Mucosa of rectum (tissue), 2 donors: Measurements from ENCODE around the gene RPS6KA5.

Source experiments
- H3K27ac ChIP-seq, 2 donors: one replicate each; pipeline ENCODE4 v1.7.0; 2013; ENCODE audit warnings: inconsistent platforms in 2 of 2, low read depth in 2 of 2, low read length in 2 of 2
- H3K27me3 ChIP-seq, 2 donors: one replicate each; pipeline ENCODE4 v1.7.0; 2013; ENCODE audit warnings: low read length in 2 of 2; ENCODE audit not compliant: control insufficient read depth in 2 of 2, insufficient read depth in 2 of 2
- H3K36me3 ChIP-seq, 2 donors: one replicate each; pipeline ENCODE4 v1.7.0; 2013; ENCODE audit warnings: low read length in 2 of 2; ENCODE audit not compliant: control insufficient read depth in 2 of 2, insufficient read depth in 2 of 2
- H3K4me1 ChIP-seq, 2 donors: one replicate each; pipeline ENCODE4 v1.7.0; 2013; ENCODE audit warnings: low read length in 2 of 2, mild to moderate bottlenecking in 1 of 2; ENCODE audit not compliant: control insufficient read depth in 2 of 2, insufficient read depth in 2 of 2
- H3K4me3 ChIP-seq, 2 donors: one replicate each; pipeline ENCODE4 v1.7.0; 2013; ENCODE audit warnings: low read length in 2 of 2
- H3K9ac ChIP-seq, 2 donors: one replicate each; pipeline ENCODE4 v1.7.0; 2013; ENCODE audit warnings: low read length in 2 of 2, low read depth in 1 of 2, mild to moderate bottlenecking in 1 of 2
- H3K9me3 ChIP-seq, 2 donors: one replicate each; pipeline ENCODE4 v1.7.0; 2013; ENCODE audit warnings: low read length in 2 of 2; ENCODE audit not compliant: control insufficient read depth in 2 of 2
- donor health status: healthy.
- donor health status: Normal muscosa, but diverticular disease.

The RPS6KA5 gene

DNA sequence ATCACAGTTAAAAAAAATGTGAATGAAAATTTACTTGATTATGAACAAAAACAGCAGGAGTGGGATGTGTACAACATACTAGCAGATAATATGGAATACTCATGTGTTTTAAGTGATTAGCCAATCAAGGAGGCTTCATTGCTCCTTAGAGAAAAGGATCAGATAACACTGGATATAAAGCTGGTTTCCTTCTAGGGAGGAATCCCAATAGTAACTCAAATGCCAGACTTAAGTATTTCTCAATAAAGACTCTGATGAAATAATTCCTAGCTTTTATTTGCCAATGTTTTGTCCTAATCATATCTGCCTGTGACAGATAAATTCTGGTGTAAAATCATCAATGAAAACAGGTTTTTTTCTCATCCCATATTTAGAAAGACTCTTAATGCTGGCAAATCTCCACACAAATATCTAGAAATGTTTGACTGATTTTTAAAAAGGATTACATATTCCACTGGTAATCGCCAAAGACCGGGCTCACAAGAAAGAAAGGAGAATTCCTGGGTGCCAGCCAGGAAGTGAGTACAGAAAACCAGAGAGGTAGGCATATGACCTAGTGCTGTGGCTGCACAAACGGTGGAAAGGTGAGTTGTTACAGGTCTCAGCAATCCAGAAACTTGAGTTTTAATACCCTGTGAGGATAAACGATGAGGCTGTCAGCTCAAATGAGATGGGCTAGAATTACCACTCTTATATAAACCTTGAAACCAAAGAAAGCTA lies 135.7 kb downstream of the RPS6KA5 start:
- Histone ChIP-seq H3K27ac (no peak overlapping the region), H3K9me3 (no peaks in the 10 kb centered on the region), H3K4me3 (no peak overlapping the region), H3K4me1 (no peaks in the 10 kb centered on the region), H3K27me3 (no peaks in the 10 kb centered on the region), H3K36me3 (peaks cover 0 to 3% of the 10 kb centered on the region in 2 donors), H3K9ac (no peak overlapping the region)

GRCh38 chr14:90922141-90922540 lies 138.3 kb downstream of the RPS6KA5 start:
- H3K4me3 ChIP-seq: no peak overlapping the region
- no peaks in the 10 kb centered on the region for H3K9me3 ChIP-seq
- peaks cover 4 to 6% of the 10 kb centered on the region in 2 donors for H3K36me3 ChIP-seq
- no peaks in the 10 kb centered on the region for H3K27me3 ChIP-seq
- no peak overlapping the region for H3K27ac ChIP-seq
- H3K4me1 ChIP-seq: no peaks in the 10 kb centered on the region
- H3K9ac ChIP-seq: no peak overlapping the region

DNA sequence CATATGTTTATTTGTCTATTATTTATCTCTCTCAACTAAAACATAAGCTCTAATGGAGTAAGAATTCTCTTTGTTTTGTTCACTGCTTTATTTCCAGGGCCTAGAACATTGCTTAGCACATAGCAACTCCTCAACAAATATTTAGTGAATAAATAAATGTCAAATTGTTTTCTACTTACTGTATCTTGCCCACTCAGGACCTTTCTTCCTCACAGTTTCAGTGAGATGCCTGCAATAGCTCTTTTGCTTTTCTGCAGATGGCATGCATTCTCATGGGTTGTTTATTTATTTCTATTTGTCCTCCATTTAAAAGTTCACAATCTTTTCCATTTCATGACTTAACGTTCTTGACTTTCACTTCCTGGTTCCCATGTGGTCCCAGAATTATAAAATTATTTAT lies 149.3 kb downstream of the RPS6KA5 start:
- Histone ChIP-seq H3K9ac (no peak overlapping the region), H3K27me3 (no peaks in the 10 kb centered on the region), H3K27ac (no peak overlapping the region), H3K9me3 (no peaks in the 10 kb centered on the region), H3K4me1 (peaks cover 0 to 3% of the 10 kb centered on the region in 2 donors), H3K4me3 (no peak overlapping the region), H3K36me3 (no peaks in the 10 kb centered on the region)

GRCh38 chr14:90907178-90907577 lies 153.3 kb downstream of the RPS6KA5 start:
- H3K9me3 ChIP-seq: no peaks in the 10 kb centered on the region
- no peak overlapping the region for H3K9ac ChIP-seq
- H3K27ac ChIP-seq: no peak overlapping the region
- no peaks in the 10 kb centered on the region for H3K27me3 ChIP-seq
- peaks cover 0 to 3% of the 10 kb centered on the region in 2 donors for H3K4me1 ChIP-seq
- no peak overlapping the region for H3K4me3 ChIP-seq
- H3K36me3 ChIP-seq: peaks cover 0 to 5% of the 10 kb centered on the region in 2 donors

GRCh38 chr14:90905531-90905930 lies 154.9 kb downstream of the RPS6KA5 start:
- no peaks in the 10 kb centered on the region for H3K4me1 ChIP-seq
- H3K9ac ChIP-seq: no peak overlapping the region
- no peak overlapping the region for H3K27ac ChIP-seq
- H3K4me3 ChIP-seq: no peak overlapping the region
- no peaks in the 10 kb centered on the region for H3K9me3 ChIP-seq
- peaks cover 0 to 5% of the 10 kb centered on the region in 2 donors for H3K36me3 ChIP-seq
- H3K27me3 ChIP-seq: no peaks in the 10 kb centered on the region

DNA sequence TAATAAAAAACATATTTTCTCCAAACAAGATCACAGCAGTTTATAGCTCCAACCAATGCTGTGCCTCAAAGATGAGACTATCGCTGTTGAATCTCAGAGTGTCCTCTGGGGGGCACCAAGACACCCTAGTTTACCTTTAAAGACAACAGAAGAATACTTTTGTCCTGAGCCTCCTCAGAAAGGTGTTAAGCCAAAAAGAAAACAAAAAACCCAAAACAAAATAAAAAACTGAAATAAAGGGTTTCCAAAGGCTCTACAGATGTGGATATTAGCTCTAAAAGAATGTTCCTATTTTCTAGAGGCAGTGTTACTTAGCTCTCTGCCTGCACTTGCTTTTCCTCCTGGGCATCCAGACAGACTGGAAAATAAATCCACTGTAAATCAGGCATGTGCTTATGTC lies 157.3 kb downstream of the RPS6KA5 start:
- Histone ChIP-seq H3K9me3 (no peaks in the 10 kb centered on the region), H3K4me3 (no peak overlapping the region), H3K4me1 (no peaks in the 10 kb centered on the region), H3K27ac (no peak overlapping the region), H3K27me3 (no peaks in the 10 kb centered on the region), H3K9ac (no peak overlapping the region), H3K36me3 (peaks cover 13 to 19% of the 10 kb centered on the region in 2 donors)

DNA sequence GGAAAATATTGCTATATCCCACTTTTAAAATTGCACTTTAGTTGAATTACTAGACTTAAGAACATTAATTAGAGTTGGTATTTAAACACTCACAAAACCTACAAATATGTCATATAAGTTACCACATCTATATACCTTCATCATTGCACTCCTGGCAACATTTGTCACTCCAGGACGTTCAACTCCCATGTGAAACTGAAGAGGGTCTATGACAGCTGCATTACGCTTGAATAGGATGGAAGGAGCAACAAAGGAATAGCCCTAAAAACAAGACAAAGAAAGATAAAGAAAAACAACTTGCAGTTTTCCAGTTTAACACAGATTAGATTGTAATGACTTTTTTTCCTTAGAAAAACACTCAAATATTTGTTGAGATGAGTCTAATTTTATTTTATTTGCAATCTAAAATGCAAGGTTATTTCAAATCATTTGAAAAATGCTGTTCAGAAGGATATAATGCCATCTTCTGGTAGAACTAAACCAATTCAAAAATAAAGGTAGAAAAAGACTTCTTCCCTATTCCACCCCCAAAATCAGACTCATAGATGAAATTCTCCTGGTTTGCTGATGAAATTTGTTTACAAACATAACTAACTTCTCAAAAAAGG lies 159.9 kb downstream of the RPS6KA5 start:
- H3K4me1 ChIP-seq: no peaks in the 10 kb centered on the region
- H3K36me3 ChIP-seq: peaks cover 21 to 25% of the 10 kb centered on the region in 2 donors
- no peaks in the 10 kb centered on the region for H3K27me3 ChIP-seq
- no peaks in the 10 kb centered on the region for H3K9me3 ChIP-seq
- H3K27ac ChIP-seq: no peak overlapping the region
- no peak overlapping the region for H3K9ac ChIP-seq
- no peak overlapping the region for H3K4me3 ChIP-seq

GRCh38 chr14:90897022-90897421 lies 163.4 kb downstream of the RPS6KA5 start:
- H3K9me3 ChIP-seq: no peaks in the 10 kb centered on the region
- peaks cover 25% of the 10 kb centered on the region in 2 donors for H3K36me3 ChIP-seq
- no peak overlapping the region for H3K27ac ChIP-seq
- no peak overlapping the region for H3K9ac ChIP-seq
- no peaks in the 10 kb centered on the region for H3K4me1 ChIP-seq
- no peak overlapping the region for H3K4me3 ChIP-seq
- no peaks in the 10 kb centered on the region for H3K27me3 ChIP-seq

DNA sequence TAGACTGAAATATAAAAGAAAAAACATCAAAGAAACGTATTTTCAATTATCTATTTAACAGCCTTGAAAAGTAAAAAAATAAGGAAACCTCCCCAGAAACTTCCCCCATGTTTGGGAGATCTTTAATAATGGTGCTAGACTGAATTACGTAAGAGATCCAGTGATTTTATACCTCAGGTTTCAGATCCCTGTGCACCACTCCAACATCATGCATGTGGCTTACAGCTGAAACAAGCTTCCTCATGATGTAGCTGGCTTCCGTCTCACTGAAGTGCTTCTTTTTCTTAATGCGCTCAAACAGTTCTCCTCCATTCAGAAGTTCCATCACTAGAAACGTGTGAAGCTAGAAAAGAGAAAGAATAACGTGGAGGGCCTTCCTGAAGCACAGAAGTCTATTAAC lies 166.2 kb downstream of the RPS6KA5 start:
- H3K4me1 ChIP-seq: no peaks in the 10 kb centered on the region
- no peak overlapping the region for H3K9ac ChIP-seq
- H3K9me3 ChIP-seq: no peaks in the 10 kb centered on the region
- H3K36me3 ChIP-seq: peaks cover 23 to 25% of the 10 kb centered on the region in 2 donors
- no peaks in the 10 kb centered on the region for H3K27me3 ChIP-seq
- H3K4me3 ChIP-seq: no peak overlapping the region
- no peak overlapping the region for H3K27ac ChIP-seq

DNA sequence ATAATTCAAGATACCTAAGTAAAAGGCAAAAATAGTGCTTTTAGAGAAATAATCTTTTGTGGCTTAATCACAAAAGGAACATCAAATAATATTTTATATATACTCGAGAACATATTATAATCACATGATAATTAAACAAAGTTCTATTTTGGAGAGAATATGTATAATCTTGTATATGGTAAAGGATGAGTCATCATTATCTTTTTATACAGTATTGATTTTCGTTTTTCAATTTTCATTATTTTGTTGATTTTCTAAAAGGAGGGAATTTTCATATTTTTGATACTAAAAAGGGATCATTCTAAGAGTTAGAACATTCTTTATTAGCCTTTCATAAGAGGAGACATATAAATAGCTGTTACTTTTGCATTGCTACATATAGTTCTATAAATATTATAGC lies 166.9 kb downstream of the RPS6KA5 start:
- Histone ChIP-seq H3K4me3 (no peak overlapping the region), H3K9me3 (no peaks in the 10 kb centered on the region), H3K4me1 (no peaks in the 10 kb centered on the region), H3K27ac (no peak overlapping the region), H3K9ac (no peak overlapping the region), H3K27me3 (no peaks in the 10 kb centered on the region), H3K36me3 (peaks cover 16 to 17% of the 10 kb centered on the region in 2 donors)
